ENCODE data around the gene MICAL1. TPM values are rescaled to one million over a fixed set of nuclear protein-coding genes. Genes with fewer than 3 reads are reported as not detected.

MICAL1 gene
- total RNA-seq, 2 experiments from 2014 or later: 69.2 to 101 TPM

DNA sequence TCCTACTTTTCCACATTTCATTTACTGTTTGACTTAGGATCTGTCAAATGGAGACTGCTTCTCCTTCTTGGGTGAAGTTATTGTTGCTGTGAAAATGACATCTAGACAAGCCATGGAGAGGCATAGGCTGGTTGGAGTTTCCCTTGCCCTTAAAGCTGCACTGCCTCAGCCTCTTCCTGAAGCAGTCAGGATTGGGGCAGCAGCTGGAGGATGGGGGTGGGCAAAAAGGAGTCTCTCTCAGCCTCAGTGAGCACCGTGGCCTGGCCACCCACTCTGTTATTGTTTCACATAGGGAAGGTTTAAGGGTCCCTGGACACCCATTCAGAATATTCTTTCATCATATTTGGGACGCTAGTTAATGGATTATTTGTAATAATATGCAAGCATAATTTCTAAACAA lies 35.1 kb upstream of the MICAL1 start:
- no peak overlapping the region for H3K4me3 ChIP-seq (ENCODE audit: low read depth, low read length, poor library complexity, severe bottlenecking)
- no peak for DNase-seq (ENCODE audit: low spot score)
- H3K79me2 ChIP-seq (ENCODE audit: insufficient read depth, low read depth, low read length): no peaks in the 10 kb centered on the region
- no peaks in the 10 kb centered on the region for H3K9me3 ChIP-seq (ENCODE audit: low read length)
- POLR2A ChIA-PET: interaction anchor here (0.6 to 0.7 kb wide), 2 partner anchors 732 to 1282 kb away, joined by 3 to 4 read pairs; no protein-coding TSS in a partner anchor
- no peaks in the 10 kb centered on the region for H3K9me2 ChIP-seq (ENCODE audit: insufficient read depth, low read length)
- no peaks in the 10 kb centered on the region for H4K20me1 ChIP-seq (ENCODE audit: insufficient read depth, low read length)
- H3K4me1 ChIP-seq (ENCODE audit: insufficient read depth, low read length, poor library complexity, severe bottlenecking): no peaks in the 10 kb centered on the region
- CTCF ChIA-PET (ENCODE audit: unreplicated experiment): no interaction called here
- BruUV-seq (replicated peaks): no TSS peak
- no peaks in the 10 kb centered on the region for H3K36me3 ChIP-seq (ENCODE audit: insufficient read depth, low read length)
- 0 out of 2 replicates have a peak overlapping the region, but pooled peaks have one; percentile 59 for H2AFZ ChIP-seq (ENCODE audit: low read length)
- no peak for TF ChIP-seq EZH2phosphoT487 (IDR thresholded peaks at IDR 0.05; ENCODE audit: borderline replicate concordance, low read depth, low read length)
- TF ChIP-seq, protein P1, sequence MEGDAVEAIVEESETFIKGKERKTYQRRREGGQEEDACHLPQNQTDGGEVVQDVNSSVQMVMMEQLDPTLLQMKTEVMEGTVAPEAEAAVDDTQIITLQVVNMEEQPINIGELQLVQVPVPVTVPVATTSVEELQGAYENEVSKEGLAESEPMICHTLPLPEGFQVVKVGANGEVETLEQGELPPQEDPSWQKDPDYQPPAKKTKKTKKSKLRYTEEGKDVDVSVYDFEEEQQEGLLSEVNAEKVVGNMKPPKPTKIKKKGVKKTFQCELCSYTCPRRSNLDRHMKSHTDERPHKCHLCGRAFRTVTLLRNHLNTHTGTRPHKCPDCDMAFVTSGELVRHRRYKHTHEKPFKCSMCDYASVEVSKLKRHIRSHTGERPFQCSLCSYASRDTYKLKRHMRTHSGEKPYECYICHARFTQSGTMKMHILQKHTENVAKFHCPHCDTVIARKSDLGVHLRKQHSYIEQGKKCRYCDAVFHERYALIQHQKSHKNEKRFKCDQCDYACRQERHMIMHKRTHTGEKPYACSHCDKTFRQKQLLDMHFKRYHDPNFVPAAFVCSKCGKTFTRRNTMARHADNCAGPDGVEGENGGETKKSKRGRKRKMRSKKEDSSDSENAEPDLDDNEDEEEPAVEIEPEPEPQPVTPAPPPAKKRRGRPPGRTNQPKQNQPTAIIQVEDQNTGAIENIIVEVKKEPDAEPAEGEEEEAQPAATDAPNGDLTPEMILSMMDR (conservative IDR thresholded peaks at IDR 0.05; ENCODE audit: low read length): no peak
- no peak overlapping the region for H3K27ac ChIP-seq (ENCODE audit: low read depth, low read length, poor library complexity, severe bottlenecking)
- H3K4me2 ChIP-seq (ENCODE audit: low read length): no peak overlapping the region
- intact Hi-C loops (cut with micrococcal nuclease; ENCODE audit: unreplicated experiment): no loop called here

DNA sequence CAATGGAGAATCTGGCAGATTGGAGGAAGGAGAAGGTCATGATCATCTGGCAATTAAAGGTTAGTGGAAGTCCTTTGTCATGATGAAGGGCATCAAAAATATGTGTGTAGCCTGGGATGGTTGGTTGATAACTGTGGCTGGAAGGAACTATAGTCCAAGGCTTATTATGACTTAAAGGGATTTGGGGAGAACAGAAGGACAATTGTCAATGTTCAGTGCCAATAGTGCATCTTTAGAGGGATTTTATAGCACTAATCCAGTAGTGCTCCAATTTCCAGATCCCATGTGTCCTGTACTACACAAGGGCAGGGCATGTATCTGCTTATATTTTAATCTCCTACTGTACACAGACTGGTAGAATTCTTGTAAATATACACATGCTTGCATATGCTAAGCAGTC lies 32.4 kb upstream of the MICAL1 start:
- TF ChIP-seq, protein P1 (conservative IDR thresholded peaks at IDR 0.05; ENCODE audit: low read length): no peak
- TF ChIP-seq EZH2phosphoT487 (IDR thresholded peaks at IDR 0.05; ENCODE audit: borderline replicate concordance, low read depth, low read length): no peak

DNA sequence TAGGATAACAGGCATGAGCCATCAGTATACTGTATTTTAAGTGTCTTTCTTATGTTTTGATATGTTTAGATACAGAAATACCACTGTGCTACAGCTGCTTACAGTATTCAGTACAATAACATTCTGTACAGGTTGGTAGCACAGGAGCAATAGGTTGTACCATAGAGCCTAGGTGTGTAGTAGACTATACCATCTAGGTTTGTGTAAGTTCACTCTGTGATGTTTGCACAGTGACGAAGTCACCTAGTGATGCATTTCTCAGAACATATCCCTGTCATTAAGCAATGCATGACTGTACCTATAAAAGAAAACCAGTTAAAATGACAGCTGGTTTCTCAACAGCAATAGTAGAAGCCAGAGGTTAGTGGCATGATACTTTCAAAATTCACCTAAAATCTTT lies 30.5 kb upstream of the MICAL1 start:
- Histone ChIP-seq H4K20me1 (ENCODE audit: insufficient read depth, low read length) (peaks cover 6% of the 10 kb centered on the region; the same call in 1 of the 2 replicates), H3K79me2 (ENCODE audit: insufficient read depth, low read depth, low read length) (peaks cover 18% of the 10 kb centered on the region), H3K9me3 (ENCODE audit: low read length) (no peaks in the 10 kb centered on the region), H3K4me3 (ENCODE audit: low read depth, low read length, poor library complexity, severe bottlenecking) (no peak overlapping the region), H3K27ac (ENCODE audit: low read depth, low read length, poor library complexity, severe bottlenecking) (no peak overlapping the region), H3K9me2 (ENCODE audit: insufficient read depth, low read length) (no peaks in the 10 kb centered on the region), H3K4me1 (ENCODE audit: insufficient read depth, low read length, poor library complexity, severe bottlenecking) (peaks cover 23% of the 10 kb centered on the region), H3K4me2 (ENCODE audit: low read length) (no peak overlapping the region), H2AFZ (ENCODE audit: low read length) (no peak overlapping the region), H3K36me3 (ENCODE audit: insufficient read depth, low read length) (peaks cover 12% of the 10 kb centered on the region)
- intact Hi-C loops (cut with micrococcal nuclease; ENCODE audit: unreplicated experiment): no loop called here
- TF ChIP-seq, protein P1 (conservative IDR thresholded peaks at IDR 0.05; ENCODE audit: low read length): no peak
- no peak for TF ChIP-seq EZH2phosphoT487 (IDR thresholded peaks at IDR 0.05; ENCODE audit: borderline replicate concordance, low read depth, low read length)
- BruUV-seq (replicated peaks): no TSS peak
- POLR2A ChIA-PET: interaction anchor here (0.7 to 1.1 kb wide), 2 partner anchors 9 to 49 kb away, joined by 3 read pairs; no protein-coding TSS in a partner anchor
- CTCF ChIA-PET (ENCODE audit: unreplicated experiment): no interaction called here
- no peak for DNase-seq (ENCODE audit: low spot score)

More for the DNA sequence above, 32.4 kb upstream of the MICAL1 start:
- DNase-seq (ENCODE audit: low spot score): no peak
- no peaks in the 10 kb centered on the region for H4K20me1 ChIP-seq (ENCODE audit: insufficient read depth, low read length)
- H3K79me2 ChIP-seq (ENCODE audit: insufficient read depth, low read depth, low read length): no peaks in the 10 kb centered on the region
- H2AFZ ChIP-seq (ENCODE audit: low read length): no peak overlapping the region
- no peak overlapping the region for H3K4me3 ChIP-seq (ENCODE audit: low read depth, low read length, poor library complexity, severe bottlenecking)
- ChIA-PET CTCF (ENCODE audit: unreplicated experiment) (no interaction called here), POLR2A (interaction anchor here (0.6 to 1.2 kb wide), 3 partner anchors 25 to 31 kb away, joined by 3 to 5 read pairs (median 3); no protein-coding TSS in a partner anchor)
- no peak overlapping the region for H3K4me2 ChIP-seq (ENCODE audit: low read length)
- no peaks in the 10 kb centered on the region for H3K36me3 ChIP-seq (ENCODE audit: insufficient read depth, low read length)
- no peak overlapping the region for H3K27ac ChIP-seq (ENCODE audit: low read depth, low read length, poor library complexity, severe bottlenecking)
- no peaks in the 10 kb centered on the region for H3K9me3 ChIP-seq (ENCODE audit: low read length)
- H3K4me1 ChIP-seq (ENCODE audit: insufficient read depth, low read length, poor library complexity, severe bottlenecking): peaks cover 11% of the 10 kb centered on the region
- BruUV-seq (replicated peaks): no TSS peak
- H3K9me2 ChIP-seq (ENCODE audit: insufficient read depth, low read length): no peaks in the 10 kb centered on the region
- intact Hi-C loops (cut with micrococcal nuclease; ENCODE audit: unreplicated experiment): no loop called here
